Neuronal stem cell (in vitro differentiated cells): ENCODE data around the gene SERTAD2.
A peak's percentile ranks its signal among the peaks of the same experiment; 100 is the strongest.

ENCODE experiments used
- DNase-seq: peaks from one replicate; pipeline ENCODE4 v3.0.0-alpha.2; 2013; ENCODE audit warnings: low spot score
- H2AFZ ChIP-seq: one replicate; pipeline ENCODE4 v1.6.1; 2013; ENCODE audit warnings: mild to moderate bottlenecking, low read length, inconsistent platforms
- H2AK5ac ChIP-seq: 2 replicates; pipeline ENCODE4 v1.6.1; 2013; ENCODE audit warnings: low read depth, mild to moderate bottlenecking, inconsistent platforms, low read length, moderate library complexity, mixed read lengths
- H2BK120ac ChIP-seq: 2 replicates; pipeline ENCODE4 v1.6.1; 2013; ENCODE audit warnings: low read depth, mild to moderate bottlenecking, inconsistent platforms, low read length, moderate library complexity, mixed read lengths
- H2BK12ac ChIP-seq: one replicate; pipeline ENCODE4 v1.6.1; 2013; ENCODE audit warnings: low read length, inconsistent platforms
- H2BK15ac ChIP-seq: 2 replicates; pipeline ENCODE4 v1.6.1; 2013; ENCODE audit warnings: mild to moderate bottlenecking, low read length, inconsistent platforms, mixed read lengths
- H2BK5ac ChIP-seq: one replicate; pipeline ENCODE4 v1.6.1; 2013; ENCODE audit warnings: inconsistent platforms, mild to moderate bottlenecking, low read length, moderate library complexity
- H3K14ac ChIP-seq: one replicate; pipeline ENCODE4 v1.6.1; 2013; ENCODE audit warnings: low read length, inconsistent platforms
- H3K18ac ChIP-seq: 2 replicates; pipeline ENCODE4 v1.6.1; 2013; ENCODE audit warnings: low read length, inconsistent platforms
- H3K23ac ChIP-seq: 2 replicates; pipeline ENCODE4 v1.6.1; 2013; ENCODE audit warnings: low read depth, mild to moderate bottlenecking, mixed read lengths, low read length, inconsistent platforms; ENCODE audit not compliant: poor library complexity
- H3K27ac ChIP-seq: replicated peaks from 3 replicates; pipeline ENCODE4 v1.5.1; 2013; ENCODE audit warnings: low read length, inconsistent platforms
- H3K27me3 ChIP-seq, 3 experiments: 2 replicates each; pipeline ENCODE4 v1.6.1; 2013; ENCODE audit warnings: low read length in 3 of 3, mild to moderate bottlenecking in 2 of 3, inconsistent platforms in 1 of 3, low read depth in 1 of 3, mixed read lengths in 1 of 3, moderate library complexity in 1 of 3; ENCODE audit not compliant: control insufficient read depth in 3 of 3, insufficient read depth in 3 of 3
- H3K36me3 ChIP-seq, 2 donors: replicated peaks in 1 of 2; 2 replicates each; pipeline ENCODE4 v1.6.1; 2013; ENCODE audit warnings: low read length in 2 of 2; ENCODE audit not compliant: control insufficient read depth in 2 of 2, insufficient read depth in 2 of 2
- H3K4ac ChIP-seq: 2 replicates; pipeline ENCODE4 v1.6.1; 2013; ENCODE audit warnings: inconsistent platforms, mild to moderate bottlenecking, low read length, moderate library complexity
- H3K4me1 ChIP-seq, 2 donors: 1 replicate in 1 of 2; 2 replicates in 1 of 2; pipeline ENCODE4 v1.6.1; 2013; ENCODE audit warnings: low read length in 2 of 2, low read depth in 1 of 2; ENCODE audit not compliant: control insufficient read depth in 2 of 2, insufficient read depth in 1 of 2
- H3K4me2 ChIP-seq: one replicate; pipeline ENCODE4 v1.6.1; 2013; ENCODE audit warnings: mild to moderate bottlenecking, low read length, inconsistent platforms; ENCODE audit not compliant: insufficient read depth, poor library complexity, severe bottlenecking
- H3K4me3 ChIP-seq, 2 donors: 2 replicates each; pipeline ENCODE4 v1.5.1; 2013; ENCODE audit warnings: low read length in 2 of 2, mild to moderate bottlenecking in 2 of 2, inconsistent platforms in 1 of 2, moderate library complexity in 1 of 2
- H3K79me1 ChIP-seq: one replicate; pipeline ENCODE4 v1.6.1; 2013; ENCODE audit warnings: low read depth, mild to moderate bottlenecking, inconsistent platforms, low read length, moderate library complexity
- H3K9ac ChIP-seq: one replicate; pipeline ENCODE4 v1.6.1; 2013; ENCODE audit warnings: mild to moderate bottlenecking, low read depth, low read length, inconsistent platforms; ENCODE audit not compliant: poor library complexity
- H3K9me3 ChIP-seq, 2 donors: replicated peaks in 1 of 2; 2 replicates each; pipeline versions ENCODE3 to v1.6.1; 2013; ENCODE audit warnings: low read length in 2 of 2, mild to moderate bottlenecking in 2 of 2, inconsistent platforms in 1 of 2, low read depth in 1 of 2, mixed read lengths in 1 of 2, moderate library complexity in 1 of 2; ENCODE audit not compliant: control insufficient read depth in 2 of 2, insufficient read depth in 1 of 2
- H4K8ac ChIP-seq: one replicate; pipeline ENCODE4 v1.6.1; 2013; ENCODE audit warnings: low read depth, mild to moderate bottlenecking, inconsistent platforms, low read length, moderate library complexity
- H4K91ac ChIP-seq: one replicate; pipeline ENCODE4 v1.6.1; 2013; ENCODE audit warnings: low read length, low read depth, mild to moderate bottlenecking, inconsistent platforms; ENCODE audit not compliant: poor library complexity
- WGBS, 2 donors: extraction: QIAGEN DNeasy Blood & Tissue Kit; methylation state at CpG; one replicate each; pipeline ENCODE4 v1.1.7; 2013; ENCODE audit warnings: missing lambda C conversion rate in 2 of 2, mixed read lengths in 1 of 2; ENCODE audit not compliant: insufficient read length in 2 of 2, insufficient replicate concordance in 1 of 2; ENCODE audit errors: extremely low coverage in 2 of 2; 5-methylcytosine and 5-hydroxymethylcytosine counted together

The SERTAD2 gene

GRCh38 chr2:64644458-64645382, 9.0 kb downstream of the SERTAD2 start:
- H3K27me3 ChIP-seq: no peaks in the 10 kb centered on the region
- peak overlapping the region; percentile 94 for H3K27ac ChIP-seq
- H2BK15ac ChIP-seq: no peak overlapping the region
- H3K9ac ChIP-seq: peak overlapping the region; percentile 52
- H3K23ac ChIP-seq: no peak overlapping the region
- H3K4ac ChIP-seq: no peak overlapping the region
- peaks cover 34 to 48% of the 10 kb centered on the region in 2 donors for H3K4me1 ChIP-seq
- H2BK12ac ChIP-seq: no peak overlapping the region
- peak; percentile 80 for DNase-seq
- peak overlapping the region; percentile 56 to 78 for H3K4me3 ChIP-seq
- no peak overlapping the region for H2BK5ac ChIP-seq
- no peak overlapping the region for H2BK120ac ChIP-seq
- H4K8ac ChIP-seq: no peak overlapping the region
- peak overlapping the region; percentile 65 for H3K4me2 ChIP-seq
- H2AK5ac ChIP-seq: no peak overlapping the region
- H3K14ac ChIP-seq: no peak overlapping the region
- no peaks in the 10 kb centered on the region for H3K9me3 ChIP-seq
- WGBS, 2 donors: no CpG with 5 or more reads among the region's 31 CpGs
- H4K91ac ChIP-seq: peak overlapping the region; percentile 16
- H2AFZ ChIP-seq: peak overlapping the region; percentile 59
- peaks cover 2 to 5% of the 10 kb centered on the region in 2 donors for H3K36me3 ChIP-seq
- peaks cover 4% of the 10 kb centered on the region for H3K79me1 ChIP-seq
- peak overlapping the region; percentile 89 for H3K18ac ChIP-seq

DNA sequence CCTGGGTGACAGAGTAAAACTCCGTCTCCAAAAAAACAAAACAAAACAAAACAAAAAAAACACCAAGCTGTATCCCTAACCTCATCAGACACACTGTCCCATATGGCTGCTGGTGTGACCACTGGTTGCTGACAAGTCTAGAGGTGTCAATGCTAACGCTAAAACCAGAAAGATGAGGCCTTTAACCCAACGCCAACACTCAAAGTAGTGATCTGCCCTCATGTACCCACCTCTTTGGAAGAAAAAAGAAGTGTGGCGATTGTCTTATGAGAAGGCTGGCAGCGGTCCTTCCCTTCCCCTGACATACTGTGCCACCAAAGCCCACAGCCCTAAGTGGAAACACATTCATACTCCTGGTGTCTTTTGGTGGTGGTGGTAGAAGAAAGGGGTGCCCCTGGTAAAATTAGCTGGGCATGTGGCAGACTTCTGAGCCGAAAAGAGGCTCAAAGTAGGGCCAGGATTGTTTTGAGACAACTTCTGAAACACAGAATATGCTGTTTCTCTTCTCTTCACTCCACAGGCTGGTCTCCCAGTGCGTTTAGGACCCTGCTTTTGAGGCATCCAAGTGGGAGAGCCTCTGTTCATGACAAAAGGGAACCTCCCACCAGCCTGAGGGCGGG, 9.8 kb downstream of the SERTAD2 start:
- H3K4me2 ChIP-seq: peak overlapping the region; percentile 65
- no peaks in the 10 kb centered on the region for H3K27me3 ChIP-seq
- peaks cover 29 to 40% of the 10 kb centered on the region in 2 donors for H3K4me1 ChIP-seq
- H3K9me3 ChIP-seq: no peaks in the 10 kb centered on the region
- H3K23ac ChIP-seq: no peak overlapping the region
- H4K8ac ChIP-seq: no peak overlapping the region
- peak overlapping the region; percentile 94 for H3K27ac ChIP-seq
- peaks cover 2 to 5% of the 10 kb centered on the region in 2 donors for H3K36me3 ChIP-seq
- no peak overlapping the region for H3K4ac ChIP-seq
- WGBS, 2 donors: no CpG with 5 or more reads among the region's 8 CpGs
- no peak overlapping the region for H2BK12ac ChIP-seq
- H3K14ac ChIP-seq: no peak overlapping the region
- H3K18ac ChIP-seq: peak overlapping the region; percentile 8
- H2AK5ac ChIP-seq: no peak overlapping the region
- DNase-seq: no peak
- peak overlapping the region in 1 of 2 donors; percentile 56 for H3K4me3 ChIP-seq
- H4K91ac ChIP-seq: no peak overlapping the region
- no peak overlapping the region for H2BK15ac ChIP-seq
- H2BK120ac ChIP-seq: no peak overlapping the region
- H3K79me1 ChIP-seq: peaks cover 4% of the 10 kb centered on the region
- H2AFZ ChIP-seq: peak overlapping the region; percentile 59
- no peak overlapping the region for H2BK5ac ChIP-seq
- no peak overlapping the region for H3K9ac ChIP-seq

GRCh38 chr2:64641599-64641998, 12.1 kb downstream of the SERTAD2 start:
- no CpG with 5 or more reads among the region's 10 CpGs for WGBS, 2 donors
- Histone ChIP-seq H3K4me1 (peaks cover 34 to 35% of the 10 kb centered on the region in 2 donors), H3K4me2 (no peak overlapping the region)

More at GRCh38 chr2:64641599-64641998, 12.1 kb downstream of the SERTAD2 start:
- Histone ChIP-seq H4K8ac (no peak overlapping the region), H2BK15ac (no peak overlapping the region), H2BK5ac (no peak overlapping the region), H2AK5ac (no peak overlapping the region), H3K4me3 (no peak overlapping the region), H2AFZ (no peak overlapping the region), H3K18ac (no peak overlapping the region), H3K9me3 (no peaks in the 10 kb centered on the region), H3K9ac (no peak overlapping the region), H4K91ac (no peak overlapping the region), H3K27me3 (no peaks in the 10 kb centered on the region), H3K27ac (no peak overlapping the region), H2BK12ac (no peak overlapping the region), H3K36me3 (peaks cover 3 to 10% of the 10 kb centered on the region in 2 donors), H3K14ac (no peak overlapping the region), H3K79me1 (peaks cover 4% of the 10 kb centered on the region), H3K4ac (no peak overlapping the region), H3K23ac (no peak overlapping the region), H2BK120ac (no peak overlapping the region)
- no peak for DNase-seq
